Bladder microvascular endothelial cell (primary cell): ENCODE data around the gene USP12. TPM values are rescaled to one million over a fixed set of nuclear protein-coding genes. Genes with fewer than 3 reads are reported as not detected.

ENCODE experiments used
- total RNA-seq: library from RNA; depleted of rRNA; stranded (reverse); fragments of >200 nt; gene quantifications from 2 replicates; pipeline ENCODE4 v1.2.3, GENCODE V29; 2014

The USP12 gene, protein sequence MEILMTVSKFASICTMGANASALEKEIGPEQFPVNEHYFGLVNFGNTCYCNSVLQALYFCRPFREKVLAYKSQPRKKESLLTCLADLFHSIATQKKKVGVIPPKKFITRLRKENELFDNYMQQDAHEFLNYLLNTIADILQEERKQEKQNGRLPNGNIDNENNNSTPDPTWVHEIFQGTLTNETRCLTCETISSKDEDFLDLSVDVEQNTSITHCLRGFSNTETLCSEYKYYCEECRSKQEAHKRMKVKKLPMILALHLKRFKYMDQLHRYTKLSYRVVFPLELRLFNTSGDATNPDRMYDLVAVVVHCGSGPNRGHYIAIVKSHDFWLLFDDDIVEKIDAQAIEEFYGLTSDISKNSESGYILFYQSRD
- 18.6 and 39.0 TPM in 2 replicates for total RNA-seq

DNA sequence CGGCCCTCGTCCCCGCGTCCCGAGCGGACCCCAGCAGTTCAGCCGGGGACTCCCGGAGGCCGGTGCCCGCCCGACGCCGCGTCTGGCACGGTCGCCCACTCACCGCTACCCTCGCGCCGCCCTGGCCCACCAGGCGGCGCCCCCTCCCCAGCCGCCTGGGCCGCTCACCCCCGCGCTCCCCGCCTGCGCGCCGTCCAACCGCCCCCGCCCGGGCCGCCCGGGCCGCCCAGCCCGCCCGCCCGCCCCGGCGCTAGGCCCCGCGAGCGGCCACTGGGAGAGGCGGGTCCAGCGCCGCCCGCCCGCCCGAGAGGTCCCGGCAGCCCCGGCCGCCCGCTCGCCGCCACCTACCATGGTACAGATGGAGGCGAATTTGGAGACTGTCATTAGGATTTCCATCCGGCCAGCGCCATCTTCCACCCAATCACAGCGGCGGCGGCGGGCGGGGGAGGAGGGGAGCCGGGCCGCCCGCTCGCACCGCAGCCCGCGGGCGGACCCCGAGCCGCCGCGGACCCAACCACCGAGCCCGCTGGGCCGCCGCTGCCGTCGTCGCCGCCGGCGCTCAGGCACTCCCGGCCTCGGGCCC lies at the start of gene USP12:
Gene USP12, minus strand, starts transcription at position 568 of the 583 bp plus-strand sequence. Its CDS starts 172 bp downstream, at position 396.

Other genes with a start within 250 kb of the USP12 start
- gene RPL21, start 79.7 kb upstream of the USP12 start, total RNA-seq: 437 and 491 TPM in 2 replicates
- 1.3 TPM in 2 replicates for gene RASL11A, start 99.0 kb upstream of the USP12 start, total RNA-seq